GM19328 (cell line): ENCODE data around the gene EXD1.
"Not testable (repeated sequence)": the region's sequence is repeated elsewhere in the genome, so short reads cannot be mapped to it uniquely, and the experiment has no call there.

Experiments
- ATAC-seq: cut with Tn5 transposase; IDR thresholded peaks from one replicate; pipeline ENCODE4 v1.9.1; 2021; ENCODE audit warnings: mild to moderate bottlenecking, moderate library complexity; ENCODE audit not compliant: unreplicated experiment

The EXD1 gene

GRCh38 chr15:41151451-41152005 is 79.0 kb downstream of the EXD1 start:
- ATAC-seq: no peak

DNA sequence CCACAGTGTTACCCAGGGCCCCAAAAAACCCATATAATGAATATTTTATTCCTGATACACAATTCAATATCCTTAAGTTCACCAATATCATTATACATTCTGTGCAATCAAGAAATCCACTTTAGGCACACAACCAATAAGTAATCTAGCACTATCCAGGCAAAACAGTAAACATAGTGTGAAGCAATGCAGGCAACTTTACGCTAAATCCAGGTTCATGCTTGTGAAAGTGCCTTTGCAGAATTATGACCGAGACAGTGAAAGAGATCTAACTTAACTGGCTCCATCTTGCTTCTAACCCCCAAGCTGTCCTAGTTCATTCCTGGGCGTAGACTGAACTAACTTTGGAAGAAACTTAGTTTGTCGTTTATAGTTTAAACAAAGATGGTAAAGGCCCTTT is 80.3 kb downstream of the EXD1 start:
- ATAC-seq: no peak

- no peak for ATAC-seq
These were observed 82.5 kb downstream of the EXD1 start for GRCh38 chr15:41148065-41148464.

- no peak for ATAC-seq
These were observed 90.9 kb downstream of the EXD1 start for GRCh38 chr15:41139619-41140018.

DNA sequence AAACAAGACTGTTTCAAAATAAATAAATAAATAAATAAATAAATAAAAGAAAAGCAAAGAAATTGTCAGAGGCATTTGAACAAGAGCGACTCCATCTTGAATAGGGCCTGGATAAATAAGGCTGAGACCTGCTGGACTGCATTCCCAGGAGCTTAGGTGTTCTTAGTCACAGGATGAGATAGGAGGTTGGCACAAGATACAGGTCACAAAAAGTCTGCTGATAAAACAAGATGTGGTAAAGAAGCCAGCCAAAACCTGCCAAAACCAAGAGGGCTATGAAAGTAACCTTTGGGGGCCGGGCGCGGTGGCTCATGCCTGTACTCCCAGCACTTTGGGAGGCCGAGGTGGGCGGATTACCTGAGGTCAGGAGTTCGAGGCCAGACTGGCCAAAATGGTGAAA is 91.4 kb downstream of the EXD1 start:
- ATAC-seq: not testable (repeated sequence)

GRCh38 chr15:41135580-41135979 is 95.0 kb downstream of the EXD1 start:
- not testable (repeated sequence) for ATAC-seq

DNA sequence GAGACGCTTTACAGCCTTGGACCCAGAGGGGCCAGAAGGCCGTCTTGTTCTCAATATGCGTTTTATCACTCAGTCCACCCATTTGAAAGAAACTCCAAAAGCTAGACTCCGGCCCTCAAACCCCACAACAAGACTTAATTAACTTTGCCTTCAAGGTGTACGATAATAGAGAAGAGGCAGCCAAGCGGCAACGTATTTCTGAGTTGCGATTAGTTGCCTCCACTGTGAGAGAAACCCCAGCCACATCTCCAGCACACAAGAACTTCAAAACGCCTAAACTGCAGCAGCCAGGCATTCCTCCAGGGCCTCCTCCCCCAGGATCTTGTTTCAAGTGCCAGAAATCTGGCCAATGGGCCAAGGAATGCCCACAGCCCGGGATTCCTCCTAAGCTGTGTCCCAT is 97.1 kb downstream of the EXD1 start:
- ATAC-seq: no peak
